Inflammatory macrophage (primary cell): ENCODE measurements around the gene CHEK2.
A peak's percentile ranks its signal among the peaks of the same experiment; 100 is the strongest.
"Not testable (repeated sequence)": the region's sequence is repeated elsewhere in the genome, so short reads cannot be mapped to it uniquely, and the experiment has no call there.

Source experiments
- DNase-seq, 2 donors: peaks; one replicate each; pipeline ENCODE4 v3.0.0-alpha.2; 2020 to 2022

The CHEK2 gene

GRCh38 chr22:28682966-28683365 lies 58.7 kb downstream of the CHEK2 start:
- peak in 1 of 2 donors; percentile 31 for DNase-seq

- DNase-seq = peak; percentile 40 to 60
Observed at GRCh38 chr22:28680813-28681490, 60.7 kb downstream of the CHEK2 start.

- DNase-seq = peak; percentile 45 to 80
Observed at GRCh38 chr22:28679611-28680287, 61.9 kb downstream of the CHEK2 start, which contains the start of gene TTC28. TSS of gene TTC28 (minus strand) at chr22:28679840. CDS start at chr22:28679723, 117 bp downstream.

GRCh38 chr22:28678778-28679610 lies 62.6 kb downstream of the CHEK2 start:
- peak in 1 of 2 donors; percentile 29 for DNase-seq

- DNase-seq = not testable (repeated sequence)
Observed at GRCh38 chr22:28678170-28678569, 63.5 kb downstream of the CHEK2 start.

- DNase-seq = peak; percentile 53 to 54
Observed at GRCh38 chr22:28674121-28674563, 67.5 kb downstream of the CHEK2 start.

- DNase-seq = peak; percentile 32 to 58
Observed at GRCh38 chr22:28670756-28671155, 70.9 kb downstream of the CHEK2 start.

GRCh38 chr22:28670161-28670560 lies 71.5 kb downstream of the CHEK2 start:
- peak; percentile 77 to 88 for DNase-seq

- peak in 1 of 2 donors; percentile 13 for DNase-seq
Observed at GRCh38 chr22:28669387-28669786, 72.2 kb downstream of the CHEK2 start.

- DNase-seq = not testable (repeated sequence)
Observed at GRCh38 chr22:28663569-28663942, 78.1 kb downstream of the CHEK2 start.

GRCh38 chr22:28658448-28658847 lies 83.2 kb downstream of the CHEK2 start:
- no peak for DNase-seq

GRCh38 chr22:28656181-28656580 lies 85.4 kb downstream of the CHEK2 start:
- DNase-seq = no peak

- DNase-seq = no peak
Observed at GRCh38 chr22:28650463-28650862, 91.2 kb downstream of the CHEK2 start.

GRCh38 chr22:28648792-28649191 lies 92.8 kb downstream of the CHEK2 start:
- no peak for DNase-seq

GRCh38 chr22:28647216-28647615 lies 94.4 kb downstream of the CHEK2 start:
- DNase-seq = no peak

- no peak for DNase-seq
Observed at GRCh38 chr22:28639321-28639720, 102.3 kb downstream of the CHEK2 start.
